Astrocyte of the hippocampus (primary cell): ENCODE data around the gene CCDC68.
"Not testable (repeated sequence)": the region's sequence is repeated elsewhere in the genome, so short reads cannot be mapped to it uniquely, and the experiment has no call there.

Experiments
- DNase-seq: peaks from one replicate; pipeline ENCODE4 v3.0.0; 2011; ENCODE audit warnings: low read depth, low spot score

Gene CCDC68

GRCh38 chr18:54878159-54878622 lies 81.1 kb downstream of the CCDC68 start:
- peak; percentile 38 for DNase-seq

- no peak for DNase-seq
Observed at GRCh38 chr18:54877076-54877475, 82.2 kb downstream of the CCDC68 start.

- no peak for DNase-seq
Observed at GRCh38 chr18:54875063-54875462, 84.2 kb downstream of the CCDC68 start.

GRCh38 chr18:54873884-54874255 lies 85.4 kb downstream of the CCDC68 start:
- no peak for DNase-seq

GRCh38 chr18:54872681-54873080 lies 86.6 kb downstream of the CCDC68 start:
- no peak for DNase-seq

GRCh38 chr18:54871231-54871630 lies 88.0 kb downstream of the CCDC68 start:
- DNase-seq, result no peak

- DNase-seq, result no peak
Observed at GRCh38 chr18:54867131-54867530, 92.1 kb downstream of the CCDC68 start.

GRCh38 chr18:54860941-54861340 lies 98.3 kb downstream of the CCDC68 start:
- DNase-seq, result no peak

- no peak for DNase-seq
Observed at GRCh38 chr18:54859667-54860421, 99.4 kb downstream of the CCDC68 start.

GRCh38 chr18:54857499-54857898 lies 101.8 kb downstream of the CCDC68 start:
- no peak for DNase-seq

- DNase-seq, result no peak
Observed at GRCh38 chr18:54856105-54856646, 103.1 kb downstream of the CCDC68 start.

- DNase-seq, result not testable (repeated sequence)
Observed at GRCh38 chr18:54855050-54855449, 104.2 kb downstream of the CCDC68 start.

GRCh38 chr18:54852780-54853675 lies 106.2 kb downstream of the CCDC68 start:
- peak; percentile 3 for DNase-seq
